ENCODE measurements around the gene PRPH. TPM values are rescaled to one million over a fixed set of nuclear protein-coding genes. Genes with fewer than 3 reads are reported as not detected.
A peak's percentile ranks its signal among the peaks of the same experiment; 100 is the strongest.

PRPH gene
- total RNA-seq, 1 donor from 2014 or later: not detected

- Histone ChIP-seq H3K9me3 (no peaks in the 10 kb centered on the region), H3K27ac (no peak overlapping the region), H3K27me3 (no peaks in the 10 kb centered on the region), H3K36me3 (no peaks in the 10 kb centered on the region), H3K4me3 (no peak overlapping the region), H3K4me1 (peaks cover 10% of the 10 kb centered on the region)
- intact Hi-C loops (cut with DNase I): no loop called here
- no peak for DNase-seq
- TF ChIP-seq CTCF (IDR thresholded peaks at IDR 0.05): no peak
- no peak for ATAC-seq
These were observed 35.5 kb upstream of the PRPH start for GRCh38 chr12:49259452-49259851.

- Histone ChIP-seq H3K27ac (no peak overlapping the region), H3K4me1 (peaks cover 10% of the 10 kb centered on the region), H3K9me3 (no peaks in the 10 kb centered on the region), H3K27me3 (no peaks in the 10 kb centered on the region), H3K4me3 (no peak overlapping the region), H3K36me3 (no peaks in the 10 kb centered on the region)
- ATAC-seq (no peak), DNase-seq (no peak)
- TF ChIP-seq CTCF (IDR thresholded peaks at IDR 0.05): no peak
- intact Hi-C loops (cut with DNase I): no loop called here
These were observed 34.8 kb upstream of the PRPH start for GRCh38 chr12:49260166-49260565.

- DNase-seq (peak; percentile 36), ATAC-seq (no peak)
- H3K9me3 ChIP-seq: no peaks in the 10 kb centered on the region
- H3K4me3 ChIP-seq: no peak overlapping the region
- no peak for TF ChIP-seq CTCF (IDR thresholded peaks at IDR 0.05)
- intact Hi-C loops (cut with DNase I): no loop called here
- peaks cover 10% of the 10 kb centered on the region for H3K4me1 ChIP-seq
- H3K27ac ChIP-seq: no peak overlapping the region
- no peaks in the 10 kb centered on the region for H3K36me3 ChIP-seq
- no peaks in the 10 kb centered on the region for H3K27me3 ChIP-seq
These were observed 34.2 kb upstream of the PRPH start for GRCh38 chr12:49260571-49261363.

GRCh38 chr12:49261721-49262120, 33.2 kb upstream of the PRPH start:
- intact Hi-C loops (cut with DNase I): no loop called here
- no peak overlapping the region for H3K4me3 ChIP-seq
- ATAC-seq (no peak), DNase-seq (no peak)
- H3K27me3 ChIP-seq: no peaks in the 10 kb centered on the region
- no peaks in the 10 kb centered on the region for H3K9me3 ChIP-seq
- H3K27ac ChIP-seq: no peak overlapping the region
- H3K4me1 ChIP-seq: peaks cover 16% of the 10 kb centered on the region
- TF ChIP-seq CTCF (IDR thresholded peaks at IDR 0.05): no peak
- no peaks in the 10 kb centered on the region for H3K36me3 ChIP-seq

GRCh38 chr12:49263400-49263763, 31.6 kb upstream of the PRPH start:
- H3K27me3 ChIP-seq: no peaks in the 10 kb centered on the region
- H3K27ac ChIP-seq: no peak overlapping the region
- no peak for TF ChIP-seq CTCF (IDR thresholded peaks at IDR 0.05)
- no peaks in the 10 kb centered on the region for H3K36me3 ChIP-seq
- no peak for ATAC-seq
- intact Hi-C loops (cut with DNase I): no loop called here
- peaks cover 29% of the 10 kb centered on the region for H3K4me1 ChIP-seq
- H3K4me3 ChIP-seq: peak overlapping the region; percentile 85
- DNase-seq: peak; percentile 12
- no peaks in the 10 kb centered on the region for H3K9me3 ChIP-seq
